OCI-LY3 (cell line): Measurements from ENCODE around the gene LAMA4.
A peak's percentile ranks its signal among the peaks of the same experiment; 100 is the strongest.

Experiments
- H2AFZ ChIP-seq: fragments of 200-600, 300-600 bp; shearing (Covaris generic); 2 replicates; pipeline ENCODE4 v1.6.0; 2014; ENCODE audit warnings: antibody characterized with exemption, low read depth, low read length
- H3K27ac ChIP-seq: fragments of 200-600, 300-600 bp; sonication (generic); 2 replicates; pipeline ENCODE4 v1.5.1; 2014; ENCODE audit warnings: mild to moderate bottlenecking, low read length, moderate library complexity, mixed read lengths
- H3K27me3 ChIP-seq: fragments of 200-600, 300-600 bp; sonication (generic); 2 replicates; pipeline ENCODE4 v1.6.1; 2014; ENCODE audit warnings: low read depth, low read length, mixed read lengths
- H3K36me3 ChIP-seq: fragments of 200-600, 300-600 bp; sonication (generic); replicated peaks from 2 replicates; pipeline ENCODE3; 2014; ENCODE audit warnings: low read depth, low read length, mixed read lengths
- H3K4me1 ChIP-seq: fragments of 300-600, 200-600 bp; sonication (generic); 2 replicates; pipeline ENCODE4 v1.6.1; 2014; ENCODE audit warnings: low read length, mixed read lengths
- H3K4me2 ChIP-seq: fragments of 200-600, 300-600 bp; sonication (generic); 2 replicates; pipeline ENCODE4 v1.6.1; 2014; ENCODE audit warnings: low read length, mixed read lengths
- H3K4me3 ChIP-seq: fragments of 300-600, 200-600 bp; sonication (generic); 2 replicates; pipeline ENCODE4 v1.5.1; 2014; ENCODE audit warnings: antibody characterized with exemption, mild to moderate bottlenecking, low read length, moderate library complexity
- H3K79me2 ChIP-seq: fragments of 300-600, 200-600 bp; shearing (Covaris generic); 2 replicates; pipeline ENCODE4 v1.6.1; 2014; ENCODE audit warnings: mild to moderate bottlenecking, low read length, mixed read lengths
- H3K9ac ChIP-seq: fragments of 300-600, 200-600 bp; shearing (Covaris generic); 2 replicates; pipeline ENCODE4 v1.6.0; 2014; ENCODE audit warnings: mild to moderate bottlenecking, low read length, moderate library complexity
- H3K9me3 ChIP-seq: fragments of 200-600, 300-600 bp; shearing (Covaris generic); 2 replicates; pipeline ENCODE4 v1.6.1; 2014; ENCODE audit warnings: low read length, mixed read lengths; ENCODE audit not compliant: insufficient read depth
- H4K20me1 ChIP-seq: fragments of 200-600, 300-600 bp; sonication (generic); 2 replicates; pipeline ENCODE4 v1.6.1; 2016; ENCODE audit warnings: low read length, mixed read lengths; ENCODE audit not compliant: insufficient read depth
- EZH2phosphoT487 ChIP-seq: fragments of 200-600 bp; shearing (Covaris generic); IDR thresholded peaks from 2 replicates; pipeline ENCODE4 v1.6.1; 2018; ENCODE audit warnings: antibody characterized with exemption, mixed run types, low read depth
- TF ChIP-seq, protein P1 (sequence below): fragments of 200-600, 300-600 bp; sonication (generic); IDR thresholded peaks from 2 replicates; pipeline ENCODE4 v1.5.1; 2014; ENCODE audit warnings: antibody characterized with exemption, low read length, low read depth

Gene LAMA4

GRCh38 chr6:112173221-112173804 lies 81.1 kb downstream of the LAMA4 start:
- no peaks in the 10 kb centered on the region for H3K4me1 ChIP-seq
- H2AFZ ChIP-seq = no peak overlapping the region
- no peak overlapping the region for H3K27ac ChIP-seq
- no peaks in the 10 kb centered on the region for H3K79me2 ChIP-seq
- peaks cover 11% of the 10 kb centered on the region; the same call in 1 of the 2 replicates for H3K27me3 ChIP-seq
- H3K4me3 ChIP-seq = no peak overlapping the region
- H3K9me3 ChIP-seq = no peaks in the 10 kb centered on the region
- H4K20me1 ChIP-seq = no peaks in the 10 kb centered on the region
- TF ChIP-seq, protein P1, sequence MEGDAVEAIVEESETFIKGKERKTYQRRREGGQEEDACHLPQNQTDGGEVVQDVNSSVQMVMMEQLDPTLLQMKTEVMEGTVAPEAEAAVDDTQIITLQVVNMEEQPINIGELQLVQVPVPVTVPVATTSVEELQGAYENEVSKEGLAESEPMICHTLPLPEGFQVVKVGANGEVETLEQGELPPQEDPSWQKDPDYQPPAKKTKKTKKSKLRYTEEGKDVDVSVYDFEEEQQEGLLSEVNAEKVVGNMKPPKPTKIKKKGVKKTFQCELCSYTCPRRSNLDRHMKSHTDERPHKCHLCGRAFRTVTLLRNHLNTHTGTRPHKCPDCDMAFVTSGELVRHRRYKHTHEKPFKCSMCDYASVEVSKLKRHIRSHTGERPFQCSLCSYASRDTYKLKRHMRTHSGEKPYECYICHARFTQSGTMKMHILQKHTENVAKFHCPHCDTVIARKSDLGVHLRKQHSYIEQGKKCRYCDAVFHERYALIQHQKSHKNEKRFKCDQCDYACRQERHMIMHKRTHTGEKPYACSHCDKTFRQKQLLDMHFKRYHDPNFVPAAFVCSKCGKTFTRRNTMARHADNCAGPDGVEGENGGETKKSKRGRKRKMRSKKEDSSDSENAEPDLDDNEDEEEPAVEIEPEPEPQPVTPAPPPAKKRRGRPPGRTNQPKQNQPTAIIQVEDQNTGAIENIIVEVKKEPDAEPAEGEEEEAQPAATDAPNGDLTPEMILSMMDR = no peak
- TF ChIP-seq EZH2phosphoT487 = no peak
- no peaks in the 10 kb centered on the region for H3K36me3 ChIP-seq
- H3K4me2 ChIP-seq = no peak overlapping the region
- H3K9ac ChIP-seq = no peak overlapping the region

DNA sequence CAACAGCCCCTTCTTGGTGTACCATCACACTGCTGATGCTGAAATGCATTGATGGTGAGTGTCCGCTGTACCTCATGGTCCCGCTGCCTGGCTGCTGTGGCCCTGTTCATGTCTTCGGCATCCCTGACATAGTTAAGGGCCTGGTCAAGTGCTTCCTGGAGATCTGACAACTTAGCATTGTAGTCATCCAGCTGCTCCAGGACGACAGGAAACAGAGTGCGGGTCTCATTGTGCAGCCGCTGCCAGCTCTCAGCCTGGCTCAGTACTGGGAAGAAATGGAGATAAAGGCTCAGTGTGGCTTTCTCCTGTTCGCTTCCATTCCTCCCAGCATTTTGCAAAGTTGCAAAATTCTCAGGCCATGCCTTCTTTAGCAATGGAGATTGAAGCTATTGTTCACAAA lies 81.8 kb downstream of the LAMA4 start:
- H3K36me3 ChIP-seq = no peaks in the 10 kb centered on the region
- no peak overlapping the region for H3K27ac ChIP-seq
- H3K4me2 ChIP-seq = no peak overlapping the region
- TF ChIP-seq, protein P1 = no peak
- TF ChIP-seq EZH2phosphoT487 = no peak
- no peaks in the 10 kb centered on the region for H3K9me3 ChIP-seq
- H3K9ac ChIP-seq = no peak overlapping the region
- no peaks in the 10 kb centered on the region for H3K79me2 ChIP-seq
- H3K4me3 ChIP-seq = no peak overlapping the region
- H2AFZ ChIP-seq = no peak overlapping the region
- no peaks in the 10 kb centered on the region for H3K4me1 ChIP-seq
- no peaks in the 10 kb centered on the region for H4K20me1 ChIP-seq
- peaks cover 11% of the 10 kb centered on the region; the same call in 1 of the 2 replicates for H3K27me3 ChIP-seq

DNA sequence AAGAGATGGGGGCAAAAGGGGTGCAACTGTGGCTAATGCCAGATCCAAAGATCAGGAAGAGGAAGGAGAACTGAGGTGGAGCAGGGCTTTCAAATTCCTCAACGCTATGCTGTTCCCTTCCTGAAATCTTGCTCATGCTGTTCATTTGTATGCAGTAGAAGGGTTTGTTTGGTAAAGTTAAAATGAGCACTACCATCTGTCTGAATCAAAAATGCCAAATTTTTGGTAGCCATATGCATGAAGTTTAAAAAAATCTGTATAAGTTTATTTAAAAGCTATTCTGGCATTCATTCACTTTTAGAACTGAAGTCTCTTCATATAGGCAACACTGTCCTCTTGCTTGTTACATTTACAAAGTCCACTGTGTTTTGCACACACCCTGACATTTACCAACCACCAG lies 84.8 kb downstream of the LAMA4 start:
- Histone ChIP-seq H3K4me1 (no peaks in the 10 kb centered on the region), H4K20me1 (no peaks in the 10 kb centered on the region), H3K36me3 (no peaks in the 10 kb centered on the region), H3K4me3 (no peak overlapping the region), H3K4me2 (no peak overlapping the region), H3K9me3 (no peaks in the 10 kb centered on the region), H2AFZ (no peak overlapping the region), H3K9ac (no peak overlapping the region), H3K27me3 (peaks cover 23% of the 10 kb centered on the region), H3K27ac (no peak overlapping the region), H3K79me2 (no peaks in the 10 kb centered on the region)
- no peak for TF ChIP-seq EZH2phosphoT487
- TF ChIP-seq, protein P1 = no peak

DNA sequence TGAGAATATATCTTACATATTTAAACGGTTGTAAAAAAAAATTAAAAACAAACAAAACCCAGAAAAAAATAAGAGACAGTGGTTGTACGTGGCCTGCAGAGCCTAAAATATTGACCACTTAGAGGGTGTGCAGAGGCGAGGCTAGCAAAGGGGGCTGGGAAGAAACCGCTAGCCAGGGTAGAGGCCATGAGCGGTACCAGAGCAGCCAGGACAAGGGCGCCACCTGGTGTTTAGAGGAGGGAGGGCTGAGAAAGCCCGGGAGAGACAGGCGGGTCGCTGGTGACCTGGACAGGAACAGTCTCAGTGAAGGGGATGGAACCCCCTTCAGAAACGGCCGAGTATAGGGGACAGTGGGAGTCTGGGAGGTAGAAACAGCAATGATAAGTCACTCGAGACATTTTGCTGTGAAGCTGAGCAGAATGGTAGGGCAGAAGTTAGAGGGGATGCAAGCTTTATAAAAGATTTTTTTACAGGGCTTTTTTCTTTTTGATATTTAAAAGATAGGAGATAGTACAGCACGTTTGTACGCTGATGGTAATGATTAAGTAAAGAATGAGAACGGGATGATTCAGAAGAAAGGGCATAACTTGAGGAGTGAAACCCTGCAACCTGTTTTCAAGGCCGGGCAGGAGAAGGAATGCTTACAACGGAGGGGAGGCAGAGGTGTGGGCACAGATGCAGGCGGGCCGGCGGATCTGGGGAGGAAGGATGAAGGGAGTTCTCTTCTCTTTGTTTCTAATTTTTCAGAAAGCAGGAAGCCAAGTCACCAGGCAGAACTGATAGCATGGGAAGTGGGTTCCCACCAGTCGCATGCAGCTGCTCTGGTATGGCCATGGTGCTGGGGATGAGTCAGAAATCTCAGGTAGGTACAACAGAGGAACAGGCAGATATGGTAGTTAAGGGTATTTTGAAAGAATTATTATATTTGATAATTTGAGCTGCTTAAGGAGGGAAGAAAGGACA lies 90.8 kb downstream of the LAMA4 start:
- H3K4me1 ChIP-seq = peaks cover 16% of the 10 kb centered on the region
- 0 out of 2 replicates have a peak overlapping the region, but pooled peaks have one; percentile 8 for H3K9ac ChIP-seq
- peak overlapping the region; percentile 76 for H2AFZ ChIP-seq
- H3K79me2 ChIP-seq = no peaks in the 10 kb centered on the region
- H3K4me3 ChIP-seq = peak overlapping the region; percentile 66
- H3K9me3 ChIP-seq = no peaks in the 10 kb centered on the region
- no peaks in the 10 kb centered on the region for H4K20me1 ChIP-seq
- no peaks in the 10 kb centered on the region for H3K36me3 ChIP-seq
- H3K4me2 ChIP-seq = peak overlapping the region; percentile 73
- TF ChIP-seq, protein P1 = peak; percentile 79
- TF ChIP-seq EZH2phosphoT487 = no peak
- H3K27ac ChIP-seq = no peak overlapping the region
- peaks cover 22% of the 10 kb centered on the region for H3K27me3 ChIP-seq
